KMS-11 (cell line): Measurements from ENCODE around the gene LCN10.
"Not testable (repeated sequence)": the region's sequence is repeated elsewhere in the genome, so short reads cannot be mapped to it uniquely, and the experiment has no call there.

ENCODE experiments used
- H2AFZ ChIP-seq: fragments of 200-600 bp; sonication (generic); 2 replicates; pipeline ENCODE4 v1.6.1; 2016; ENCODE audit warnings: antibody characterized with exemption, mixed run types, low read depth
- H3K27ac ChIP-seq: fragments of 200-600 bp; sonication (generic); 2 replicates; pipeline ENCODE4 v1.6.1; 2016; ENCODE audit warnings: mild to moderate bottlenecking, mixed run types
- H3K27me3 ChIP-seq: fragments of 200-600 bp; sonication (generic); 2 replicates; pipeline ENCODE4 v1.6.1; 2017; ENCODE audit warnings: mild to moderate bottlenecking, low read depth, mixed run types, moderate library complexity; ENCODE audit not compliant: insufficient read depth
- H3K36me3 ChIP-seq: fragments of 200-600 bp; sonication (generic); 2 replicates; pipeline ENCODE4 v1.6.1; 2017; ENCODE audit warnings: mild to moderate bottlenecking, mixed run types; ENCODE audit not compliant: insufficient read depth
- H3K4me1 ChIP-seq: fragments of 200-600 bp; sonication (generic); 2 replicates; pipeline ENCODE4 v1.6.1; 2016; ENCODE audit warnings: mild to moderate bottlenecking, low read depth, mixed run types; ENCODE audit not compliant: poor library complexity, severe bottlenecking
- H3K4me2 ChIP-seq: fragments of 200-600 bp; sonication (generic); 2 replicates; pipeline ENCODE4 v1.7.0; 2016; ENCODE audit warnings: mild to moderate bottlenecking, mixed run types
- H3K4me3 ChIP-seq: fragments of 200-600 bp; sonication (generic); IDR thresholded peaks from 2 replicates; pipeline ENCODE4 v1.6.1; 2017; ENCODE audit warnings: low read depth, low read length, mixed read lengths; ENCODE audit not compliant: insufficient read depth
- H3K79me2 ChIP-seq: fragments of 200-600 bp; sonication (generic); 2 replicates; pipeline ENCODE4 v1.6.1; 2016; ENCODE audit warnings: low read depth, mixed run types; ENCODE audit not compliant: insufficient read depth
- H3K9ac ChIP-seq: fragments of 200-600 bp; sonication (generic); 2 replicates; pipeline ENCODE4 v1.6.1; 2016; ENCODE audit warnings: mild to moderate bottlenecking, mixed run types
- H4K20me1 ChIP-seq: fragments of 200-600 bp; sonication (generic); 2 replicates; pipeline ENCODE4 v1.6.1; 2016; ENCODE audit warnings: mild to moderate bottlenecking, mixed run types; ENCODE audit not compliant: insufficient read depth
- TF ChIP-seq, protein P1 (sequence below): fragments of 200-600 bp; sonication (generic); conservative IDR thresholded peaks from 2 replicates; pipeline ENCODE4 v1.6.1; 2017; ENCODE audit warnings: low read depth, mild to moderate bottlenecking, antibody characterized with exemption, low read length, moderate library complexity, mixed read lengths

LCN10 gene

DNA sequence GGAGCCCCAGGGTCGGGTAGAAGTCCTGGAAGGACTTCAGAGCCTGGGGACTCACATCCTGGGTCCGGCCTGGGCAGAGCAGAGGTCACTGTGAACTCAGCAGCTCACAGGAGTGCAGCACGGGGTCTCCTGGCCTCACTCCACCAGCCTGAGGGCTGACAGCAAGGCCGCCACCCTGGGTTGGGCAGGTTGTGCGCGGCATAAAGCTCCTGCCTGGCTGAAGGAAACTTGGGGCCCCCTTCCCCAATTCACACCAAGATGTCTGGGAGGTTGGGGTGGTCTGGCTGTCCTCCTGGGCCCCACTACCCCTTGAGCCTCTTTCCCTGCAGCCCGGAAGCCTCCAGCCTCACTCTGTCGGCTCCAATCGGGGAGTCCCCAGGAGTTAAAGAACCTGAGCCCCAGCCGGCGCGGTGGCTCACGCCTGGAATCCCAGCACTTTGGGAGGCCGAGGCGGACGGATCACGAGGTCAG, 19.5 kb upstream of the LCN10 start:
- no peaks in the 10 kb centered on the region for H3K79me2 ChIP-seq
- no peak overlapping the region for H2AFZ ChIP-seq
- no peaks in the 10 kb centered on the region for H3K36me3 ChIP-seq
- H3K27ac ChIP-seq: no peak overlapping the region
- peaks cover 28% of the 10 kb centered on the region for H3K27me3 ChIP-seq
- H3K4me1 ChIP-seq: peaks cover 44% of the 10 kb centered on the region
- TF ChIP-seq, protein P1, sequence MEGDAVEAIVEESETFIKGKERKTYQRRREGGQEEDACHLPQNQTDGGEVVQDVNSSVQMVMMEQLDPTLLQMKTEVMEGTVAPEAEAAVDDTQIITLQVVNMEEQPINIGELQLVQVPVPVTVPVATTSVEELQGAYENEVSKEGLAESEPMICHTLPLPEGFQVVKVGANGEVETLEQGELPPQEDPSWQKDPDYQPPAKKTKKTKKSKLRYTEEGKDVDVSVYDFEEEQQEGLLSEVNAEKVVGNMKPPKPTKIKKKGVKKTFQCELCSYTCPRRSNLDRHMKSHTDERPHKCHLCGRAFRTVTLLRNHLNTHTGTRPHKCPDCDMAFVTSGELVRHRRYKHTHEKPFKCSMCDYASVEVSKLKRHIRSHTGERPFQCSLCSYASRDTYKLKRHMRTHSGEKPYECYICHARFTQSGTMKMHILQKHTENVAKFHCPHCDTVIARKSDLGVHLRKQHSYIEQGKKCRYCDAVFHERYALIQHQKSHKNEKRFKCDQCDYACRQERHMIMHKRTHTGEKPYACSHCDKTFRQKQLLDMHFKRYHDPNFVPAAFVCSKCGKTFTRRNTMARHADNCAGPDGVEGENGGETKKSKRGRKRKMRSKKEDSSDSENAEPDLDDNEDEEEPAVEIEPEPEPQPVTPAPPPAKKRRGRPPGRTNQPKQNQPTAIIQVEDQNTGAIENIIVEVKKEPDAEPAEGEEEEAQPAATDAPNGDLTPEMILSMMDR: no peak
- H3K4me2 ChIP-seq: no peak overlapping the region
- H4K20me1 ChIP-seq: no peaks in the 10 kb centered on the region
- H3K9ac ChIP-seq: no peak overlapping the region
- H3K4me3 ChIP-seq: no peak overlapping the region

DNA sequence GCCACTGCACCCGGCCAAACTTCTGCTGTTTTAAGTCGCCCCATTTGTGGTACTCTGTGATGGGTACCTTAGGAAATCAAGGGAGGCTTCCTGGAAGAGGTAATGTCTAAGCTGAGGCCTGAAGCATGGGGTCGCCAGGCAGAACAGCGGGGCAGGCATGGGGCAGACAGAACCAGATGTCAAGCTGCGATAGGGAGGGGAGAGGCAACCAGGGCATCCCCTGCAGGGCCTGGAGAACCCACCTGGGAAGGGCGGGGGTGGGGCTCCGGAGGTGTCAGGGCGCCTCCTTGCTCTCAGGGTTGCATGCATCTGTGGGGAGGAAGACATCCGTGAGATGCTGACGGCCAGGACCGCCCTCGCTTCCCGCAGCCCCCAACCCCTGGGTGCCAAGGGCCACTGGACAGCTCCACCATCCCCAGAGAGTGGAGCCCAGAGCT, 18.8 kb upstream of the LCN10 start:
- Histone ChIP-seq H3K4me1 (peaks cover 37% of the 10 kb centered on the region), H3K9ac (no peak overlapping the region)

DNA sequence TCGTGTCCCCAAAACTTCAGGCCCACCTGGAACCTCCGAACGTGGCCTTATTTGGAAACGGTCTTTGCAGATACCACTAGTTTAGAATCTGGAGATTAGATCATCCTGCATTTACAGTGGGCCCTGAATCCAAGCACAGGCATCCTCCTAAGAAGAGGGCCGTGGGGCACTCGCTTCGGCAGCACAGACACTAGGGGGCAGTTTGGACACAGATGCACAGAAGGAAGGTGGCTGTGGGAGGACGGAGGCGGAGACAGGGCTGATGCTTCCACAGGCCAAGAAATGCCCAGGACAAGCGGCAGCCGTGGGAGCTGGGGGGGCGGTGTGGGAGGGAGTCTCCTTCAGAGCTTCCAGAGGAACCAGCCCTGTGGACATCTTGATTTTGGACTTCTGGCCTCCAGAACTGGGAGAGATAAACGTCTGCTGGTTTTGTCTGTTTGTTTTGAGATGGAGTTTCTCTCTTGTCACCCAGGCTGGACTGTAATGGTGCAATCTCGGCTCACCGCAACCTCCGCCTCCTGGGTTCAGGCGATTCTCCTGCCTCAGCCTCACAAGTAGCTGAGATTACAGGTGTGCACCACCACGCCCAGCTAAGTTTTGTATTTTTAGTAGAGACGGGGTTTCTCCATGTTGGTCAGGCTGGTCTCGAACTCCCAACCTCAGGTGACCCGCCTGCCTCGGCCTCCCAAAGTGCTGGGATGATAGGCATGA, 18.2 kb upstream of the LCN10 start:
- not testable (repeated sequence) for H2AFZ ChIP-seq, H4K20me1 ChIP-seq, H3K79me2 ChIP-seq, H3K4me3 ChIP-seq, H3K9ac ChIP-seq, H3K27ac ChIP-seq, H3K36me3 ChIP-seq
- TF ChIP-seq, protein P1: peak; percentile 71
- Histone ChIP-seq H3K4me2 (peak overlapping the region; percentile 30; the same call in 1 of the 2 replicates), H3K4me1 (peaks cover 31% of the 10 kb centered on the region), H3K27me3 (peaks cover 29% of the 10 kb centered on the region)

More for the DNA sequence above, 18.8 kb upstream of the LCN10 start:
- Histone ChIP-seq H3K36me3 (no peaks in the 10 kb centered on the region), H3K27me3 (peaks cover 29% of the 10 kb centered on the region), H3K27ac (no peak overlapping the region), H3K79me2 (no peaks in the 10 kb centered on the region), H3K4me2 (peak overlapping the region; percentile 30; the same call in 1 of the 2 replicates), H4K20me1 (no peaks in the 10 kb centered on the region), H2AFZ (no peak overlapping the region; the same call in 1 of the 2 replicates), H3K4me3 (no peak overlapping the region)
- TF ChIP-seq, protein P1: no peak

DNA sequence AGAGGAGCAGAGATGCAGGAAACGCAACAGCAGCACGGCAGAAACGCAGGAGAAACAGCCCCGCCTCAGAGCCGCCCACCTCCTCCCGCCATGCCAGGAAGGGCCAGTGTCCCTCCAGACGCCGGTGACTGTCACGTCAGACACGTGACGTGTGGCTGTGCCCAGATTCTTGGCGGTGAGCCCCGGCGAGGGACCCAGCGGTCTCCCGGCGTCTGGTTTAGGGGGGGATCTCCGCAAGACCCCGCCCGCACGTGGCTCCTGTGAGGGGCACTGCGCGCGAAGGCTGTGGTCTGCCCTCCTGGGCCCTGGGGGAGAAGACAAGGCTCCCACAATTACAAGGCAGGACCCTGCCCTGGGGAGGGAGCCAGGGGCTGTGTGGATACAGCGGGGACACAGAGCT, 17.7 kb upstream of the LCN10 start:
- Histone ChIP-seq H2AFZ (no peak overlapping the region), H3K36me3 (no peaks in the 10 kb centered on the region), H4K20me1 (no peaks in the 10 kb centered on the region), H3K79me2 (no peaks in the 10 kb centered on the region), H3K4me1 (peaks cover 25% of the 10 kb centered on the region), H3K4me3 (no peak overlapping the region), H3K9ac (no peak overlapping the region), H3K27ac (no peak overlapping the region), H3K27me3 (peaks cover 29% of the 10 kb centered on the region), H3K4me2 (no peak overlapping the region; the same call in 1 of the 2 replicates)
- TF ChIP-seq, protein P1: no peak
